Muscle layer of colon (tissue), 2 donors: Measurements from ENCODE around the gene IAH1.
"Not testable (repeated sequence)": the region's sequence is repeated elsewhere in the genome, so short reads cannot be mapped to it uniquely, and the experiment has no call there.

Experiments
- H3K27ac ChIP-seq: one replicate; pipeline ENCODE4 v1.7.0; 2013; ENCODE audit warnings: low read depth, mild to moderate bottlenecking, low read length, moderate library complexity
- H3K27me3 ChIP-seq, 2 donors: one replicate each; pipeline ENCODE4 v1.7.0; 2013; ENCODE audit warnings: low read length in 2 of 2, mild to moderate bottlenecking in 2 of 2; ENCODE audit not compliant: insufficient read depth in 2 of 2, control insufficient read depth in 1 of 2
- H3K36me3 ChIP-seq: one replicate; pipeline ENCODE4 v1.7.0; 2013; ENCODE audit warnings: mild to moderate bottlenecking, low read length; ENCODE audit not compliant: insufficient read depth
- H3K4me1 ChIP-seq: one replicate; pipeline ENCODE4 v1.7.0; 2013; ENCODE audit warnings: mild to moderate bottlenecking, low read length; ENCODE audit not compliant: insufficient read depth
- H3K4me3 ChIP-seq, 2 donors: one replicate each; pipeline ENCODE4 v1.7.0; 2013; ENCODE audit warnings: low read length in 2 of 2, low read depth in 1 of 2, mild to moderate bottlenecking in 1 of 2, moderate library complexity in 1 of 2
- H3K9ac ChIP-seq: one replicate; pipeline ENCODE4 v1.7.0; 2013; ENCODE audit warnings: low read length
- H3K9me3 ChIP-seq: one replicate; pipeline ENCODE4 v1.7.0; 2013; ENCODE audit warnings: mild to moderate bottlenecking, low read length
- donor health status: abdominal sarcoma.
- donor health status: Adenocarcinoma of cecum.

The IAH1 gene

GRCh38 chr2:9498210-9498609, 23.9 kb downstream of the IAH1 start:
- Histone ChIP-seq H3K27me3 (no peaks in the 10 kb centered on the region), H3K9me3 (no peaks in the 10 kb centered on the region), H3K36me3 (peaks cover 50% of the 10 kb centered on the region), H3K4me3 (no peak overlapping the region), H3K27ac (no peak overlapping the region), H3K4me1 (peaks cover 9% of the 10 kb centered on the region), H3K9ac (no peak overlapping the region)

- Histone ChIP-seq H3K9me3 (no peaks in the 10 kb centered on the region), H3K4me3 (no peak overlapping the region), H3K36me3 (peaks cover 27% of the 10 kb centered on the region), H3K9ac (no peak overlapping the region), H3K27me3 (no peaks in the 10 kb centered on the region), H3K27ac (no peak overlapping the region), H3K4me1 (no peaks in the 10 kb centered on the region)
Observed at GRCh38 chr2:9508931-9509330, 34.6 kb downstream of the IAH1 start.

DNA sequence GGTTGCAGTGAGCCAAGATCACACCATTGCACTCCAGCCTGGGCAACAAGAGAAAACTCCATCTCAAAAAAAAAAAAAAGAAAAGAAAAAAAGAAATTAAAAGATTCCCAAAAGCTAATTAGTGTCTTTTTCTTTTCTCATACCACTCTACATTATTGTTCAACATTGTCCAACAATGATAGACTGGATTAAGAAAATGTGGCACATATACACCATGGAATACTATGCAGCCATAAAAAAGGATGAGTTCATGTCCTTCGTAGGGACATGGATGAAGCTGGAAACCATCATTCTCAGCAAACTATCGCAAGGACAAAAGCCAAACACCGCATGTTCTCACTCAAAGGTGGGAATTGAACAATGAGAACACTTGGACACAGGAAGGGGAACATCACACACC, 39.6 kb downstream of the IAH1 start:
- peaks cover 25% of the 10 kb centered on the region for H3K36me3 ChIP-seq

GRCh38 chr2:9517118-9517782, 42.9 kb downstream of the IAH1 start:
- peaks cover 37% of the 10 kb centered on the region for H3K36me3 ChIP-seq
- H3K4me3 ChIP-seq, result no peak overlapping the region
- no peaks in the 10 kb centered on the region for H3K9me3 ChIP-seq
- H3K27me3 ChIP-seq, result no peaks in the 10 kb centered on the region
- H3K4me1 ChIP-seq, result no peaks in the 10 kb centered on the region
- H3K9ac ChIP-seq, result no peak overlapping the region
- H3K27ac ChIP-seq, result no peak overlapping the region

More for the DNA sequence above, 39.6 kb downstream of the IAH1 start:
- not testable (repeated sequence) for H3K27ac ChIP-seq, H3K9me3 ChIP-seq, H3K4me3 ChIP-seq, H3K27me3 ChIP-seq, H3K4me1 ChIP-seq, H3K9ac ChIP-seq

GRCh38 chr2:9518163-9518562, 43.8 kb downstream of the IAH1 start:
- H3K9me3 ChIP-seq, result no peaks in the 10 kb centered on the region
- H3K27ac ChIP-seq, result no peak overlapping the region
- H3K36me3 ChIP-seq, result peaks cover 34% of the 10 kb centered on the region
- no peak overlapping the region for H3K4me3 ChIP-seq
- H3K27me3 ChIP-seq, result no peaks in the 10 kb centered on the region
- H3K9ac ChIP-seq, result no peak overlapping the region
- no peaks in the 10 kb centered on the region for H3K4me1 ChIP-seq

- Histone ChIP-seq H3K36me3 (peaks cover 30% of the 10 kb centered on the region), H3K4me1 (no peaks in the 10 kb centered on the region), H3K27me3 (no peaks in the 10 kb centered on the region), H3K9me3 (no peaks in the 10 kb centered on the region), H3K4me3 (no peak overlapping the region), H3K27ac (no peak overlapping the region), H3K9ac (no peak overlapping the region)
Observed at GRCh38 chr2:9518780-9519179, 44.4 kb downstream of the IAH1 start.

- Histone ChIP-seq H3K9me3 (no peaks in the 10 kb centered on the region), H3K4me3 (no peak overlapping the region), H3K36me3 (peaks cover 33% of the 10 kb centered on the region), H3K27ac (no peak overlapping the region), H3K9ac (no peak overlapping the region), H3K4me1 (no peaks in the 10 kb centered on the region), H3K27me3 (no peaks in the 10 kb centered on the region)
Observed at GRCh38 chr2:9519250-9519649, 44.9 kb downstream of the IAH1 start.

DNA sequence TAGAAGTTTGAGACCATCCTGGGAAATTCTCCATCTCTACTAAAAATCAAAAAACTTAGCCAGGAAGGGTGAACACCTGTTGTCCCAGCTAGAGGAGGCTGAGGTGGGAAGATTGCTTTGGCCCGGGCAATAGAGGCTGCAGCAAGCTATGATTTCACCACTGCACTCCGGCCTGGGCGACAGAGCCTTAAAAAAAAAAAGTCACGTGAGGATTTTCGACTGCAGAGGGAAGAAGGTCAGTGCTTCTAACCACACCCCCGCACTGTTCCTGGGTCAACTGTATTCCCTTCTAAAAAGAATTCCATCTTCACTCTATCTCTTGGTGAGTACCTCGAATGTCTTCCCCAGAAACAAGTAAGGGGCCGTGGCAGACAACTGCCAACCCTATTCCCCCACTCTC, 49.9 kb downstream of the IAH1 start:
- no peak overlapping the region for H3K9ac ChIP-seq
- H3K4me3 ChIP-seq, result no peak overlapping the region
- H3K4me1 ChIP-seq, result no peaks in the 10 kb centered on the region
- peaks cover 34% of the 10 kb centered on the region for H3K36me3 ChIP-seq
- H3K27me3 ChIP-seq, result no peaks in the 10 kb centered on the region
- no peaks in the 10 kb centered on the region for H3K9me3 ChIP-seq
- H3K27ac ChIP-seq, result no peak overlapping the region

DNA sequence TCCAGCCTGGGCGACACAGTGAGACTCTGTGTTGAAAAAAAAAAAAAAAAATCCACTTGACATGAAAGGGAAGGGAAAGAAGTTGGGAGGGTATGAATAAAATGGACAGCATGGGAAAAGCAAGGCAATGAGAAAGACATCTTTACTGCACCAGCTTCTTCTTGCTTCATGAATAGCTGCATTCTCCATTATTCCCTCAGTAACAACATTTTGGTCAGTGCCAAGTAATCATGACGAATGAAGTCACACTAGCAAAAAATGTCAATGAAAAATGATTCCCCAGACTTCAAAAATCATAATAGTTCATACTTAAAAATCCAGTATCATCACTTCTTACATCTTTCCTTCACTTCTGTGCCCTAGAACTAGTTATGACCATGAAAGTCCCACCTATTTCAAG, 50.9 kb downstream of the IAH1 start:
- no peaks in the 10 kb centered on the region for H3K4me1 ChIP-seq
- no peak overlapping the region for H3K27ac ChIP-seq
- H3K4me3 ChIP-seq, result no peak overlapping the region
- peaks cover 24% of the 10 kb centered on the region for H3K36me3 ChIP-seq
- H3K27me3 ChIP-seq, result no peaks in the 10 kb centered on the region
- no peak overlapping the region for H3K9ac ChIP-seq
- no peaks in the 10 kb centered on the region for H3K9me3 ChIP-seq

DNA sequence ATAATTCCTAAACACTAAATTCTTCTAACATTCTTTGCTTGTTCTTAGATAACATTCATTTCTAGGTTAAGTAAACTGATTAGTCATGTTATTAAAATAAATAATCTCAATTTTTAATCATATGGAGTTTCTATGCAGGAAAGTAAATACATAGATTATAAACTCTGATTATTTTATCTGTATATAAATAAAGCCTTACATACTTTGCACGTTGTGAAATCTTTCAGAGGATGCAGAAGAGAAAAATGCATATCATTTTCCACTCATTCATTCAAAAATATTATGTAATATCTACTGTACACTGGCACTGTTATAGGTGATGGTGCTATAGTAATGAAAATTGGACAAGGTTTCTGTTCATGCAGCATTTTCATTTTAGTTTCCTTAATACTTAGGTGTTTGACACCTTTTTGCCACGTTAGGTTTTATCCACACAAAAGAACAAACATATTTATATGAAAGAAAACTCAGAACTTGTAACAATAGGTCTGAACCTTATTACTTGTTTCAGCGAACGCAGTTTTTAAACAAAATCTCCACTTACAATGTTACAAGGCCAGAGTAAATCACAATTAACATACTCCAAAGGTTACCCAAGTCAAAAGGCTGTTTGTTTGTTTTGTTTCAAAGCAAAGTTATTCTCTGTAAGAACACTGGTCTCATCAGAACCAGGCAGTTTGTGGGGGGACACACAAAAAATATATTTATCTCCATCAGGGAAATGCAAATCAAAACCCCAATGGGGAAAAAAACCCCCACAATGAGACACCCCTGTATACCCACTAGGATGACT, 53.8 kb downstream of the IAH1 start:
- Histone ChIP-seq H3K27ac (no peak overlapping the region), H3K4me1 (no peaks in the 10 kb centered on the region), H3K4me3 (no peak overlapping the region), H3K9ac (no peak overlapping the region), H3K36me3 (peaks cover 23% of the 10 kb centered on the region), H3K9me3 (no peaks in the 10 kb centered on the region), H3K27me3 (no peaks in the 10 kb centered on the region)

DNA sequence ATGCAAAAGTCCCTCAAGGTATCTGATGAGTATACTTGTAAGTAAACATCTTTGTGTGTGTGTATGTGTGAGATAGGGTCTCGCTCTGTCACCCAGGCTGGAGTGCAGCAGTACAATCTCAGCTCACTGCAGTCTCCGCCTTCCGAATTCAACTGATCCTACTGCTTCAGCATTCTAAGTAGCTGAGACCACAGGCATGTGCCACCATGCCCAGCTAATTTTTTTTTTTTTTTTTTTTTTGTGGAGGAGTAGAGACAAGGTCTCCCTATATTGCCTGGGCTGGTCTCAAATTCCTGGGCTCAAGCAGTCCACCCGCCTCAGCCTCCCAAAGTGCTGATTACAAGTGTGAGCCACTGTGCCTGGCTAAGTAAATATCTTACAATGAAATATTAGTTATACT, 58.1 kb downstream of the IAH1 start:
- H3K4me3 ChIP-seq, result no peak overlapping the region
- H3K9ac ChIP-seq, result no peak overlapping the region
- no peaks in the 10 kb centered on the region for H3K27me3 ChIP-seq
- no peak overlapping the region for H3K27ac ChIP-seq
- H3K36me3 ChIP-seq, result peaks cover 19% of the 10 kb centered on the region
- H3K9me3 ChIP-seq, result no peaks in the 10 kb centered on the region
- no peaks in the 10 kb centered on the region for H3K4me1 ChIP-seq

DNA sequence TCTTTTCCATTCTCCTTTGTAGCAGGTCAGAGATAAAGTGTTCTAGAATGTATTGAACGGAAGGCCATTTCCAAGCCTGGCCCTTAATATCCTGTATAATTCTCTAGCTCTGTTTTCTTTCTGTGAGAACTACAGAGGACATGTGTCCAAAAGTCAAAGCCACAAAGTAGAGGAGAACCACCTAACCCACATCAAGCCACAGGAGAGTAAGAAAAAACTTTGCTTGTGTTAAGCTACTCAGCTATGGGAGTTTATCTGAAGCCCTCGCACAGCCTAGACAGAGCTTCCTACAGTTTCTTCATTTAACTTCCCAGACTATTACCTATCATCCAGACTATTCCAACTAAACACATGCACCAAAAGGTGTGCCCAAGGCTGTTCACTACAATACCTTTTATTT, 59.3 kb downstream of the IAH1 start:
- Histone ChIP-seq H3K4me3 (no peak overlapping the region), H3K27ac (no peak overlapping the region), H3K36me3 (peaks cover 19% of the 10 kb centered on the region), H3K27me3 (no peaks in the 10 kb centered on the region), H3K4me1 (no peaks in the 10 kb centered on the region), H3K9ac (no peak overlapping the region), H3K9me3 (no peaks in the 10 kb centered on the region)
